Caco-2 (cell line): Measurements from ENCODE around the gene MIEF2. TPM values are rescaled to one million over a fixed set of nuclear protein-coding genes. Genes with fewer than 3 reads are reported as not detected.
A peak's percentile ranks its signal among the peaks of the same experiment; 100 is the strongest.

ENCODE experiments used
- BruUV-seq: library from RNA; stranded (reverse); fragments of 400-500 nt; replicated peaks from 2 replicates; lab custom pipeline; 2021; lab: Mats Ljungman, UMichigan
- CTCF ChIA-PET: fragments of 300-600 bp; sonication (Branson Sonifier 250); formaldehyde crosslinking; loops from one replicate; lab custom pipeline; 2022; ENCODE audit warnings: antibody characterized with exemption; lab: Charles Lee
- POLR2A ChIA-PET: fragments of 300-600 bp; sonication (Branson Sonifier 250); formaldehyde crosslinking; loops from one replicate; lab custom pipeline; 2022; ENCODE audit warnings: antibody characterized with exemption; lab: Charles Lee
- DNase-seq, 2 experiments: peaks; one replicate each; pipeline versions ENCODE4 v3.0.0 to v3.0.0-alpha.2; 2020 to 2022
- H3K27me3 ChIP-seq: replicated peaks from 2 replicates; pipeline ENCODE4 v1.6.0; 2011; ENCODE audit warnings: low read length; ENCODE audit not compliant: control insufficient read depth, insufficient read depth
- H3K36me3 ChIP-seq: 2 replicates; pipeline ENCODE4 v1.5.1; 2011; ENCODE audit warnings: low read length; ENCODE audit not compliant: control insufficient read depth, insufficient read depth
- H3K4me1 ChIP-seq: fragments of 250-450 bp; sonication (Bioruptor Pico); 2 replicates; pipeline ENCODE4 v1.5.1; 2020; ENCODE audit warnings: mild to moderate bottlenecking
- H3K4me3 ChIP-seq: 2 replicates; pipeline ENCODE4 v1.5.1; 2011; ENCODE audit warnings: low read depth, mild to moderate bottlenecking, control low read depth, low read length
- H3K9me3 ChIP-seq: fragments of 250-450 bp; sonication (Bioruptor Pico); 2 replicates; pipeline ENCODE4 v1.5.1; 2020; ENCODE audit warnings: mild to moderate bottlenecking, moderate library complexity
- H3K27ac Mint-ChIP-seq: one replicate; pipeline ENCODE4 v1.8.0; 2022; ENCODE audit warnings: mixed read lengths; ENCODE audit not compliant: unreplicated experiment
- H3K27me3 Mint-ChIP-seq: one replicate; pipeline ENCODE4 v1.8.0; 2022; ENCODE audit warnings: mixed read lengths; ENCODE audit not compliant: insufficient read depth, unreplicated experiment
- H3K36me3 Mint-ChIP-seq: one replicate; pipeline ENCODE4 v1.8.0; 2022; ENCODE audit warnings: mild to moderate bottlenecking, mixed read lengths; ENCODE audit not compliant: insufficient read depth, unreplicated experiment
- H3K4me1 Mint-ChIP-seq: one replicate; pipeline ENCODE4 v1.8.0; 2022; ENCODE audit warnings: low read depth, mixed read lengths; ENCODE audit not compliant: unreplicated experiment
- H3K4me3 Mint-ChIP-seq: one replicate; pipeline ENCODE4 v1.8.0; 2022; ENCODE audit warnings: mild to moderate bottlenecking, moderate library complexity, mixed read lengths; ENCODE audit not compliant: unreplicated experiment
- H3K9me3 Mint-ChIP-seq: one replicate; pipeline ENCODE4 v1.8.0; 2022; ENCODE audit warnings: mixed read lengths; ENCODE audit not compliant: unreplicated experiment
- CTCF ChIP-seq, 2 experiments: fragments of 200-600 bp in 1 of 2; IDR thresholded peaks; 1 replicate in 1 of 2; 2 replicates in 1 of 2; pipeline versions ENCODE4 v1.5.1 to v1.8.0; 2011 to 2022; ENCODE audit warnings: antibody characterized with exemption in 1 of 2, control low read depth in 1 of 2, inconsistent platforms in 1 of 2, low read depth in 1 of 2, low read length in 1 of 2, mild to moderate bottlenecking in 1 of 2, moderate library complexity in 1 of 2; ENCODE audit not compliant: insufficient read depth in 1 of 2, severe bottlenecking in 1 of 2, unreplicated experiment in 1 of 2
- intact Hi-C: fragments of 100-400 bp; cut with micrococcal nuclease; formaldehyde crosslinking; loops from one replicate; pipeline ENCODE4 v1.10.0; 2022; ENCODE audit not compliant: unreplicated experiment
- total RNA-seq: library from RNA; stranded (reverse); gene quantifications from 2 replicates; pipeline ENCODE4 v1.2.3, GENCODE V29; 2022

MIEF2 gene
- total RNA-seq, 1 experiment from 2014 or later, result 22.3 TPM

- H3K36me3 Mint-ChIP-seq, result peaks cover 54% of the 10 kb centered on the region
- no peak for DNase-seq
- intact Hi-C loops, result loop anchor here (2.0 kb wide), 2 partner anchors 19 to 129 kb away; no protein-coding TSS in a partner anchor
- ChIA-PET POLR2A (interaction anchor here (0.6 to 0.9 kb wide), 5 partner anchors 9 to 544 kb away, joined by 3 to 4 read pairs (median 3); partner anchors contain the start of genes ALKBH5, MIEF2 and PRPSAP2), CTCF (interaction anchor here (0.6 to 1.0 kb wide), 4 partner anchors 14 to 131 kb away, joined by 3 to 4 read pairs (median 4); partner anchors contain the start of gene ALKBH5)
- BruUV-seq, result no TSS peak
- peaks cover 16% of the 10 kb centered on the region for H3K4me1 Mint-ChIP-seq
- no peak for TF ChIP-seq CTCF (IDR thresholded peaks at IDR 0.05; ENCODE audit: insufficient read depth in 1 of 2, low read depth in 1 of 2, low read length in 1 of 2, severe bottlenecking in 1 of 2, unreplicated experiment in 1 of 2)
- H3K27ac Mint-ChIP-seq, result peak overlapping the region; percentile 97
- H3K27me3 Mint-ChIP-seq, result no peaks in the 10 kb centered on the region
- no peaks in the 10 kb centered on the region for H3K9me3 ChIP-seq
- no peaks in the 10 kb centered on the region for H3K27me3 ChIP-seq
- no peaks in the 10 kb centered on the region; the same call in 1 of the 2 replicates for H3K36me3 ChIP-seq
- peaks cover 12% of the 10 kb centered on the region for H3K4me1 ChIP-seq
- no peaks in the 10 kb centered on the region for H3K9me3 Mint-ChIP-seq
- H3K4me3 Mint-ChIP-seq, result peak overlapping the region; percentile 89
- peak overlapping the region; percentile 86 for H3K4me3 ChIP-seq
Measured at GRCh38 chr17:18314059-18314730, 53.7 kb downstream of the MIEF2 start.

GRCh38 chr17:18314731-18315561 is 54.5 kb downstream of the MIEF2 start, which contains the start of the genes SMCR8 and TOP3A:
Gene SMCR8, plus strand, starts transcription at chr17:18315293. Its CDS starts 497 bp downstream, at chr17:18315790.
Gene TOP3A, minus strand, starts transcription at chr17:18314994. Its CDS starts 216 bp downstream, at chr17:18314778.
- Histone ChIP-seq H3K36me3 (no peaks in the 10 kb centered on the region; the same call in 1 of the 2 replicates), H3K27me3 (no peaks in the 10 kb centered on the region), H3K4me1 (peaks cover 12% of the 10 kb centered on the region), H3K4me3 (peak within 1 kb of the TSS; percentile 86), H3K9me3 (no peaks in the 10 kb centered on the region)
- TF ChIP-seq CTCF (IDR thresholded peaks at IDR 0.05; ENCODE audit: insufficient read depth in 1 of 2, low read depth in 1 of 2, low read length in 1 of 2, severe bottlenecking in 1 of 2, unreplicated experiment in 1 of 2), result no peak
- peak within 1 kb of the TSS; percentile 97 for H3K27ac Mint-ChIP-seq
- no peaks in the 10 kb centered on the region for H3K27me3 Mint-ChIP-seq
- DNase-seq, result peak; percentile 98 to 99
- H3K4me1 Mint-ChIP-seq, result peaks cover 16% of the 10 kb centered on the region
- BruUV-seq, result no TSS peak
- POLR2A ChIA-PET, result interaction anchor here (0.6 to 0.9 kb wide), 6 partner anchors 8 to 1072 kb away, joined by 3 to 4 read pairs (median 3); partner anchors contain the start of genes ALKBH5, MFAP4, MIEF2 and PRPSAP2
- peaks cover 54% of the 10 kb centered on the region for H3K36me3 Mint-ChIP-seq
- CTCF ChIA-PET, result interaction anchor here (0.6 to 1.0 kb wide), 4 partner anchors 14 to 132 kb away, joined by 3 to 4 read pairs (median 4); partner anchors contain the start of gene ALKBH5
- no peaks in the 10 kb centered on the region for H3K9me3 Mint-ChIP-seq
- intact Hi-C loops, result loop anchor here (1.0 to 2.0 kb wide), 4 partner anchors 20 to 130 kb away; partner anchors contain the start of genes MIEF2 and SHMT1
- peak within 1 kb of the TSS; percentile 89 for H3K4me3 Mint-ChIP-seq
